K562 (cell line): ENCODE data around the gene HPN. TPM values are rescaled to one million over a fixed set of nuclear protein-coding genes. Genes with fewer than 3 reads are reported as not detected.
A peak's percentile ranks its signal among the peaks of the same experiment; 100 is the strongest.

Source experiments
- C11orf30 ChIP-seq: fragments of 450-650 bp; IDR thresholded peaks from 2 replicates; pipeline ENCODE4 v1.6.1; 2016; ENCODE audit warnings: low read depth, mild to moderate bottlenecking
- CTCFL ChIP-seq: IDR thresholded peaks from 2 replicates; pipeline ENCODE4 v1.6.1; 2011; ENCODE audit warnings: borderline replicate concordance, low read depth, mild to moderate bottlenecking, moderate library complexity, low read length; ENCODE audit not compliant: insufficient read depth, poor library complexity, severe bottlenecking
- DIDO1 ChIP-seq: fragments of 450-650 bp; IDR thresholded peaks from 2 replicates; pipeline ENCODE4 v1.6.1; 2016; ENCODE audit warnings: low read depth, missing biosample characterization, missing genetic modification characterization
- MAZ ChIP-seq, 2 experiments: fragments of 450-650 bp in 1 of 2; sonication (generic) in 1 of 2; formaldehyde crosslinking; IDR thresholded peaks in 1 of 2; conservative IDR thresholded peaks in 1 of 2; 2 replicates each; pipeline versions ENCODE4 v1.4.0 to v1.5.0; 2020; ENCODE audit warnings: mild to moderate bottlenecking in 1 of 2, missing genetic modification reagents in 1 of 2
- PBX2 ChIP-seq, 2 experiments: IDR thresholded peaks in 1 of 2; conservative IDR thresholded peaks in 1 of 2; 2 replicates each; pipeline ENCODE4 v1.6.1; 2016; ENCODE audit warnings: low read depth in 2 of 2, mild to moderate bottlenecking in 1 of 2, missing compliant biosample characterization in 1 of 2, missing genetic modification characterization in 1 of 2, moderate library complexity in 1 of 2
- RCOR1 ChIP-seq, 2 experiments: IDR thresholded peaks; 2 replicates each; pipeline ENCODE4 v1.6.1; 2012; ENCODE audit warnings: low read depth in 2 of 2, low read length in 2 of 2, borderline replicate concordance in 1 of 2, improper control_type of control experiment in 1 of 2
- SAP30 ChIP-seq: fragments of 200-600 bp; sonication (generic); IDR thresholded peaks from 2 replicates; pipeline ENCODE4 v1.6.1; 2012; ENCODE audit warnings: borderline replicate concordance, low read depth, mild to moderate bottlenecking, moderate library complexity, low read length, control low read depth, inconsistent platforms; ENCODE audit not compliant: insufficient read depth, poor library complexity, severe bottlenecking
- ZNF24 ChIP-seq: fragments of 450-650 bp; IDR thresholded peaks from 2 replicates; pipeline ENCODE4 v1.6.1; 2016
- ZNF561 ChIP-seq: fragments of 450-650 bp; formaldehyde crosslinking; conservative IDR thresholded peaks from 2 replicates; pipeline ENCODE4 v1.4.0; 2020; ENCODE audit warnings: mild to moderate bottlenecking, moderate library complexity
- polyA plus RNA-seq, 8 experiments: library from polyadenylated mRNA; depleted of rRNA in 4 of 8; stranded (reverse) in 5 of 8; unstranded in 3 of 8; fragments of >200 nt; fragmentation: Nextera tagmentation in 2 of 8; fragmentation: Illumina TruSeq in 1 of 8; extraction: Ambion mirVana in 2 of 8; extraction: Trizol in 1 of 8; gene quantifications; 2 replicates each; pipeline versions ENCODE4 v1.2.1 to v1.2.3, GENCODE V29; 2011 to 2014; ENCODE audit warnings: inconsistent platforms in 1 of 8, missing spikeins in 1 of 8
- total RNA-seq, 7 experiments: library from RNA; depleted of rRNA in 6 of 7; stranded (reverse); fragments of >200 nt in 6 of 7; fragmentation: Illumina TruSeq in 2 of 7; extraction: Trizol in 2 of 7; gene quantifications; 2 replicates each; pipeline versions ENCODE4 v1.2.1 to v1.2.3, GENCODE V29; 2011 to 2021; ENCODE audit warnings: low replicate concordance in 1 of 7
- TF ChIP-seq, protein P1 (sequence below): sonication (generic); formaldehyde crosslinking; IDR thresholded peaks from 2 replicates; pipeline ENCODE4 v1.8.1; 2023; ENCODE audit warnings: mild to moderate bottlenecking, missing genetic modification reagents

The HPN gene
- total and polyA plus RNA-seq, 9 of the 15 experiments (the other 6 are each of a cell fraction or from before 2014, with no cell fraction given) = 0.10 to 0.20 TPM; not detected in 7

- TF ChIP-seq CTCFL = peak; percentile 45
- no peak for TF ChIP-seq ZNF561
- TF ChIP-seq MAZ (CRISPR knock-in tag; conservative IDR thresholded peaks at IDR 0.05 in 1 of 2, IDR thresholded peaks at IDR 0.05 in 1 of 2) = 0 out of 4 replicates have a peak, but pooled peaks of 1 of the 2 experiments have one; percentile 40
- TF ChIP-seq ZNF24 = no peak
- TF ChIP-seq, protein P1, sequence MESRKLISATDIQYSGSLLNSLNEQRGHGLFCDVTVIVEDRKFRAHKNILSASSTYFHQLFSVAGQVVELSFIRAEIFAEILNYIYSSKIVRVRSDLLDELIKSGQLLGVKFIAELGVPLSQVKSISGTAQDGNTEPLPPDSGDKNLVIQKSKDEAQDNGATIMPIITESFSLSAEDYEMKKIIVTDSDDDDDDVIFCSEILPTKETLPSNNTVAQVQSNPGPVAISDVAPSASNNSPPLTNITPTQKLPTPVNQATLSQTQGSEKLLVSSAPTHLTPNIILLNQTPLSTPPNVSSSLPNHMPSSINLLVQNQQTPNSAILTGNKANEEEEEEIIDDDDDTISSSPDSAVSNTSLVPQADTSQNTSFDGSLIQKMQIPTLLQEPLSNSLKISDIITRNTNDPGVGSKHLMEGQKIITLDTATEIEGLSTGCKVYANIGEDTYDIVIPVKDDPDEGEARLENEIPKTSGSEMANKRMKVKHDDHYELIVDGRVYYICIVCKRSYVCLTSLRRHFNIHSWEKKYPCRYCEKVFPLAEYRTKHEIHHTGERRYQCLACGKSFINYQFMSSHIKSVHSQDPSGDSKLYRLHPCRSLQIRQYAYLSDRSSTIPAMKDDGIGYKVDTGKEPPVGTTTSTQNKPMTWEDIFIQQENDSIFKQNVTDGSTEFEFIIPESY = no peak
- no peak for TF ChIP-seq PBX2 (CRISPR knock-in tag; IDR thresholded peaks at IDR 0.05; ENCODE audit: low read depth)
- TF ChIP-seq PBX2 (tag; conservative IDR thresholded peaks at IDR 0.05; ENCODE audit: low read depth) = no peak
- no peak for TF ChIP-seq DIDO1 (tag)
- no peak for TF ChIP-seq C11orf30
- TF ChIP-seq SAP30 = no peak
- peak in 1 of 2 experiments; percentile 40; a peak in 1 of 4 replicates for TF ChIP-seq RCOR1 (IDR thresholded peaks at IDR 0.05; ENCODE audit: borderline replicate concordance in 1 of 2, low read depth in 2 of 2, low read length in 2 of 2)
Observed at GRCh38 chr19:35044317-35045117, 3.0 kb downstream of the HPN start (continued).
